Spleen (tissue), 7 donors: ENCODE data around the gene ATP10B.

Experiments used
- POLR2A ChIP-seq, 3 donors: fragments of 450-650 bp; IDR thresholded peaks; one replicate each; pipeline ENCODE4 v1.5.1; 2017; ENCODE audit warnings: antibody characterized with exemption in 3 of 3, mild to moderate bottlenecking in 1 of 3
- POLR2AphosphoS5 ChIP-seq, 3 donors: sonication (generic); formaldehyde crosslinking; IDR thresholded peaks; one replicate each; pipeline ENCODE4 v1.5.1; 2017; ENCODE audit warnings: antibody characterized with exemption in 3 of 3
- TF ChIP-seq, protein P1 (sequence below), 11 experiments: fragments of 200-600 bp in 7 of 11; fragments of 450-650 bp in 4 of 11; sonication (generic) in 4 of 11; IDR thresholded peaks in 8 of 11; conservative IDR thresholded peaks in 3 of 11; 1 replicate in 7 of 11; 2 replicates in 4 of 11; pipeline versions ENCODE4 v1.4.0 to v1.8.0; 2016 to 2021; ENCODE audit warnings: antibody characterized with exemption in 11 of 11, inconsistent platforms in 4 of 11, mild to moderate bottlenecking in 1 of 11
- donor health status: DM: no; HTN: no; CAD: no; lungs with moderate emphysema.
- donor health status: DM: no; HTN: no; CAD: no.
- donor health status: DM: no; HTN: no; CAD: no.

DNA sequence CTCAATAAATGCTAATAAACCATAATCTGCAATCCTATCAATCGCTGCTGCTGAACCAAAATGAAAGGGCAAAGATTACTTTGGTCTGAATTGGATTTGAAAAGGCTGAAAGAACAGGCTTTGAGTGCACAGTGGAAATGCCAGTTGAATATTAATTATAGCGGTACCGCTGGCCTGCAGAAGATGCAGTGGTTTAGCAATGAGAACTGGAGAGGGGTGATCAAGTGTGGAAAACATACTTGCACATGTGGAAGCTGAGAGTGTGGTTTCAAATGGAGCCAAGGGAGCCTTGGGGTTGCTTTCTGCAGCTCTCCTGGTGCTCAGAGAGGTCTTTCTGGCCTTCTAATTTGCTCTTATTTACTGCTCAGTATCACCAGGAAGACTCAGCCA, 296.4 kb downstream of the ATP10B start:
- TF ChIP-seq, protein P1, sequence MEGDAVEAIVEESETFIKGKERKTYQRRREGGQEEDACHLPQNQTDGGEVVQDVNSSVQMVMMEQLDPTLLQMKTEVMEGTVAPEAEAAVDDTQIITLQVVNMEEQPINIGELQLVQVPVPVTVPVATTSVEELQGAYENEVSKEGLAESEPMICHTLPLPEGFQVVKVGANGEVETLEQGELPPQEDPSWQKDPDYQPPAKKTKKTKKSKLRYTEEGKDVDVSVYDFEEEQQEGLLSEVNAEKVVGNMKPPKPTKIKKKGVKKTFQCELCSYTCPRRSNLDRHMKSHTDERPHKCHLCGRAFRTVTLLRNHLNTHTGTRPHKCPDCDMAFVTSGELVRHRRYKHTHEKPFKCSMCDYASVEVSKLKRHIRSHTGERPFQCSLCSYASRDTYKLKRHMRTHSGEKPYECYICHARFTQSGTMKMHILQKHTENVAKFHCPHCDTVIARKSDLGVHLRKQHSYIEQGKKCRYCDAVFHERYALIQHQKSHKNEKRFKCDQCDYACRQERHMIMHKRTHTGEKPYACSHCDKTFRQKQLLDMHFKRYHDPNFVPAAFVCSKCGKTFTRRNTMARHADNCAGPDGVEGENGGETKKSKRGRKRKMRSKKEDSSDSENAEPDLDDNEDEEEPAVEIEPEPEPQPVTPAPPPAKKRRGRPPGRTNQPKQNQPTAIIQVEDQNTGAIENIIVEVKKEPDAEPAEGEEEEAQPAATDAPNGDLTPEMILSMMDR (IDR thresholded peaks at IDR 0.05 in 8 of 11, conservative IDR thresholded peaks at IDR 0.05 in 3 of 11): no peak
- no peak for TF ChIP-seq POLR2AphosphoS5 (IDR thresholded peaks at IDR 0.05)
- no peak for TF ChIP-seq POLR2A (IDR thresholded peaks at IDR 0.05)
